Transverse colon (tissue), 4 donors: Measurements from ENCODE around the gene DTNBP1. TPM values are rescaled to one million over a fixed set of nuclear protein-coding genes. Genes with fewer than 3 reads are reported as not detected.
"Not testable (repeated sequence)": the region's sequence is repeated elsewhere in the genome, so short reads cannot be mapped to it uniquely, and the experiment has no call there.

Experiments used
- DNase-seq: peaks from one replicate; pipeline ENCODE4 v3.0.0-alpha.2; 2019
- H3K27ac ChIP-seq, 4 donors: fragments of 200-600 bp; sonication (generic); 2 replicates each; pipeline ENCODE4 v1.5.1; 2016 to 2018; ENCODE audit warnings: inconsistent platforms in 4 of 4
- H3K27me3 ChIP-seq: fragments of 200-600 bp; sonication (generic); 2 replicates; pipeline ENCODE4 v1.5.1; 2017; ENCODE audit warnings: inconsistent platforms
- H3K36me3 ChIP-seq, 4 donors: fragments of 200-600 bp; sonication (generic); 2 replicates each; pipeline ENCODE4 v1.5.1; 2017 to 2019; ENCODE audit warnings: inconsistent platforms in 4 of 4
- H3K4me1 ChIP-seq, 4 donors: fragments of 200-600 bp; sonication (generic); 2 replicates each; pipeline ENCODE4 v1.5.1; 2017 to 2020; ENCODE audit warnings: inconsistent platforms in 4 of 4
- H3K4me3 ChIP-seq, 4 donors: fragments of 200-600 bp; sonication (generic); 1 replicate in 1 of 4; 2 replicates in 3 of 4; pipeline versions ENCODE4 v1.5.1 to v1.6.1; 2017 to 2019; ENCODE audit warnings: inconsistent platforms in 4 of 4
- H3K9me3 ChIP-seq, 2 donors: fragments of 200-600 bp; sonication (generic); 2 replicates each; pipeline ENCODE4 v1.5.1; 2017 to 2019; ENCODE audit warnings: inconsistent platforms in 2 of 2
- EP300 ChIP-seq: sonication (generic); formaldehyde crosslinking; IDR thresholded peaks from one replicate; pipeline ENCODE4 v1.6.1; 2017; ENCODE audit warnings: antibody characterized with exemption, low read depth
- POLR2A ChIP-seq: fragments of 450-650 bp; IDR thresholded peaks from one replicate; pipeline ENCODE4 v1.6.1; 2016; ENCODE audit warnings: antibody characterized with exemption, mild to moderate bottlenecking, moderate library complexity
- POLR2AphosphoS5 ChIP-seq, 3 donors: sonication (generic); formaldehyde crosslinking; IDR thresholded peaks; one replicate each; pipeline ENCODE4 v1.6.1; 2016; ENCODE audit warnings: antibody characterized with exemption in 3 of 3
- WGBS, 2 donors: methylation state at CpG; one replicate each; pipeline ENCODE4 v1.1.5; 2018; ENCODE audit warnings: low coverage in 1 of 2; 5-methylcytosine and 5-hydroxymethylcytosine counted together
- in situ Hi-C, 4 donors: fragments of 200-750 bp; cut with MboI; loops; one replicate each; pipeline versions ENCODE4 v1.15.0 to v1.15.1; 2017; ENCODE audit warnings: low sequenced_read_pairs in 3 of 4, low pct_ligation_motif_present in 1 of 4, low pct_unique_long_range_greater_than_20kb in 1 of 4
- intact Hi-C: fragments of 100-400 bp; cut with DNase I; formaldehyde crosslinking; loops from one replicate; pipeline ENCODE4 v1.15.1; 2023; ENCODE audit warnings: low total_unique reads
- total RNA-seq, 4 donors: library from RNA; depleted of rRNA; stranded (reverse); fragments of >200 nt; gene quantifications; one replicate each; pipeline ENCODE4 v1.1.0, GENCODE V29; 2016
- TF ChIP-seq, protein P1 (sequence below), 5 experiments: fragments of 200-600 bp in 3 of 5; fragments of 450-650 bp in 2 of 5; sonication (generic) in 3 of 5; IDR thresholded peaks; 1 replicate in 2 of 5; 2 replicates in 3 of 5; pipeline ENCODE4 v1.5.1; 2016 to 2017; ENCODE audit warnings: antibody characterized with exemption in 5 of 5, inconsistent platforms in 3 of 5, mild to moderate bottlenecking in 2 of 5, moderate library complexity in 1 of 5

DTNBP1 gene
- total RNA-seq, 4 donors from 2014 or later: 6.0 to 20.3 (median 16.0) TPM

DNA sequence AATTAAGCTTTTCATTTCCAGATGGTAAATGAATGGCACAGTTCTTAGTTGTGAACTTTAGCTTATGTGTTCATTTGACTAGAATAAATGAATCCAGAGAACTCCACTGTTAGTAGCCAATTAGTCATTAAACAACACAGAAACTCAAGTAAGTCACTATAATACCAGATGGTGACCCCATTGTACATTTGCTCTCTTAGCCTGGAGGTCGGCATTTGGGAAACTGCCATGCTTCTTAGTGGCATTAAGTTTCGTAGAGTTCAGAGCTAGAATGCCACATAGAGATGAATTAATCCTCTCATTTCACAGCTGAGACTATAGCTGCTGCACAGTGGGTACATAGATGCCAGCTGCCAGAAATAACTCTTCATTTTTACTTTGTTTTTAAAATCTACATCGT lies 10.8 kb upstream of the DTNBP1 start:
- TF ChIP-seq EP300 (no peak), POLR2AphosphoS5 (IDR thresholded peaks at IDR 0.05) (no peak), POLR2A (no peak)
- TF ChIP-seq, protein P1, sequence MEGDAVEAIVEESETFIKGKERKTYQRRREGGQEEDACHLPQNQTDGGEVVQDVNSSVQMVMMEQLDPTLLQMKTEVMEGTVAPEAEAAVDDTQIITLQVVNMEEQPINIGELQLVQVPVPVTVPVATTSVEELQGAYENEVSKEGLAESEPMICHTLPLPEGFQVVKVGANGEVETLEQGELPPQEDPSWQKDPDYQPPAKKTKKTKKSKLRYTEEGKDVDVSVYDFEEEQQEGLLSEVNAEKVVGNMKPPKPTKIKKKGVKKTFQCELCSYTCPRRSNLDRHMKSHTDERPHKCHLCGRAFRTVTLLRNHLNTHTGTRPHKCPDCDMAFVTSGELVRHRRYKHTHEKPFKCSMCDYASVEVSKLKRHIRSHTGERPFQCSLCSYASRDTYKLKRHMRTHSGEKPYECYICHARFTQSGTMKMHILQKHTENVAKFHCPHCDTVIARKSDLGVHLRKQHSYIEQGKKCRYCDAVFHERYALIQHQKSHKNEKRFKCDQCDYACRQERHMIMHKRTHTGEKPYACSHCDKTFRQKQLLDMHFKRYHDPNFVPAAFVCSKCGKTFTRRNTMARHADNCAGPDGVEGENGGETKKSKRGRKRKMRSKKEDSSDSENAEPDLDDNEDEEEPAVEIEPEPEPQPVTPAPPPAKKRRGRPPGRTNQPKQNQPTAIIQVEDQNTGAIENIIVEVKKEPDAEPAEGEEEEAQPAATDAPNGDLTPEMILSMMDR (IDR thresholded peaks at IDR 0.05): no peak
- WGBS, 2 donors: 88 to 90% methylated on average over 3 of the region's 3 CpGs
- in situ Hi-C loops: no loop called here

GRCh38 chr6:15672818-15673217 lies 10.0 kb upstream of the DTNBP1 start:
- Histone ChIP-seq H3K27ac (no peak overlapping the region), H3K36me3 (no peaks in the 10 kb centered on the region), H3K9me3 (no peaks in the 10 kb centered on the region), H3K4me1 (peaks cover 0 to 17% (median 6%) of the 10 kb centered on the region in 4 donors), H3K27me3 (no peaks in the 10 kb centered on the region), H3K4me3 (no peak overlapping the region)
- DNase-seq: no peak
- in situ Hi-C loops (no loop called here), intact Hi-C loops (no loop called here)
- 83 to 100% methylated on average over 1 to 3 of the region's 3 CpGs for WGBS, 2 donors
- TF ChIP-seq, protein P1 (IDR thresholded peaks at IDR 0.05): no peak
- TF ChIP-seq EP300 (no peak), POLR2AphosphoS5 (IDR thresholded peaks at IDR 0.05) (no peak), POLR2A (no peak)

More for the DNA sequence above, 10.8 kb upstream of the DTNBP1 start:
- H3K27me3 ChIP-seq: no peaks in the 10 kb centered on the region
- H3K4me3 ChIP-seq: no peak overlapping the region
- H3K36me3 ChIP-seq: no peaks in the 10 kb centered on the region
- no peak for DNase-seq
- H3K27ac ChIP-seq: no peak overlapping the region
- peaks cover 0 to 17% (median 6%) of the 10 kb centered on the region in 4 donors for H3K4me1 ChIP-seq
- no peaks in the 10 kb centered on the region for H3K9me3 ChIP-seq
- intact Hi-C loops: no loop called here

DNA sequence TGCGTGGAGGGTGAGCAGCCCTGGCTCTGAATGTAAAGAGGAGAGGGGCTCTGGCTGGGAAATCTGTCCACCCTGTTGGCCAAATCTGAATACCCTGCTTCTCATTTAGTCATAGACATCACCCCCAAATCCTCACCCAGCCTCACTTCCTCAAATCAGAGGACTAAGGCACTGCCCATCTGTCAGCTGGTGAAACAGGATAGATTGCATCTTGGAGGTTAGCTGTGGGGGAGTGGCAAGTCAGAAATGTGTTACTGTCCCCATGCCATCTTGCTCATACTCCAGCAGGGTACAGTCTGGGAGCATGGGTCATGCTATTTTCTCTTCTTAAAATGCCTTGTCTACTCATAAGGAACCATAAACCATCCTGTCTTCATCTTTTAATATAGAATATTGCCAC lies 9.5 kb upstream of the DTNBP1 start:
- intact Hi-C loops: no loop called here
- H3K4me1 ChIP-seq: peaks cover 0 to 17% (median 6%) of the 10 kb centered on the region in 4 donors
- H3K4me3 ChIP-seq: no peak overlapping the region
- no peaks in the 10 kb centered on the region for H3K9me3 ChIP-seq
- H3K27me3 ChIP-seq: no peaks in the 10 kb centered on the region
- TF ChIP-seq POLR2AphosphoS5 (IDR thresholded peaks at IDR 0.05) (no peak), POLR2A (no peak), EP300 (no peak)
- TF ChIP-seq, protein P1 (IDR thresholded peaks at IDR 0.05): no peak
- 100% methylated on average over 1 of the region's 1 CpG; no CpG with 5 or more reads in 1 of the 2 donors for WGBS, 2 donors
- in situ Hi-C loops: no loop called here
- H3K27ac ChIP-seq: no peak overlapping the region
- DNase-seq: no peak
- no peaks in the 10 kb centered on the region for H3K36me3 ChIP-seq

DNA sequence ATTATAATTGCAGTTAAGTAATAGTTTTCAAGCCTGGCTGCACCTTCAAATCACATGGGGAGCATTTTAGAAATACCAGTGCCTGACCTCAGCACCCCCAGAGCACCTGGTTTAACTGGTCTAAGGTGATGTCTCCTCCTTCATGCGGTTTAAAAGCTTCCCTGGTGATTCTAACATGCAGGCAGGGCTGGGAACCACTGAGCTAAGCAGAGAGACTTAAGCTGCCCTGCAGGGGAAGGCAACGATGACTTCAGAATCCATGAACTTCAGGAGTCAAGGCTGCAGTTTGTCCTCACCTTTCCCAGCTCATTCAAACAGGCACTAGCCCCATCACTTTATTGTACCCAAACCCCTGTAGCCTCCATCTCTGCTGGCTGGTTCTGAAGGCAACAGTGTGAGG lies 6.1 kb upstream of the DTNBP1 start:
- 60 to 87% methylated on average over 1 to 2 of the region's 2 CpGs for WGBS, 2 donors
- intact Hi-C loops: no loop called here
- no peak for DNase-seq

DNA sequence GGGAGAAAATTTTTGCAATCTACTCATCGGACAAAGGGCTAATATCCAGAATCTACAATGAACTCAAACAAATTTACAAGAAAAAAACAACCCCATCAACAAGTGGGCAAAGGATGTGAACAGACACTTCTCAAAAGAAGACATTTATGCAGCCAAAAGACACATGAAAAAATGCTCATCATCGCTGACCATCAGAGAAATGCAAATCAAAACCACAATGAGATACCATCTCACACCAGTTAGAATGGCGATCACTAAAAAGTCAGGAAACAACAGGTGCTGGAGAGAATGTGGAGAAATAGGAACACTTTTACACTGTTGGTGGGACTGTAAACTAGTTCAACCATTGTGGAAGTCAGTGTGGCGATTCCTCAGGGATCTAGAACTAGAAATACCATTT lies 4.1 kb upstream of the DTNBP1 start:
- H3K9me3 ChIP-seq, H3K4me1 ChIP-seq, DNase-seq, H3K27ac ChIP-seq, in situ Hi-C loops, H3K36me3 ChIP-seq, H3K27me3 ChIP-seq, intact Hi-C loops, H3K4me3 ChIP-seq: not testable (repeated sequence)
- WGBS, 2 donors: 80 to 100% methylated on average over 2 to 4 of the region's 4 CpGs

More for the DNA sequence above, 6.1 kb upstream of the DTNBP1 start:
- Histone ChIP-seq H3K36me3 (no peaks in the 10 kb centered on the region), H3K4me3 (no peak overlapping the region), H3K27me3 (no peaks in the 10 kb centered on the region), H3K4me1 (no peaks in the 10 kb centered on the region), H3K9me3 (no peaks in the 10 kb centered on the region), H3K27ac (no peak overlapping the region)
- in situ Hi-C loops: no loop called here
- TF ChIP-seq EP300: no peak
- TF ChIP-seq, protein P1 (IDR thresholded peaks at IDR 0.05): no peak
- TF ChIP-seq POLR2AphosphoS5 (IDR thresholded peaks at IDR 0.05): no peak
- TF ChIP-seq POLR2A: no peak
